NK-92 (cell line): ENCODE results near the gene ATG7.
"Not testable (repeated sequence)": the region's sequence is repeated elsewhere in the genome, so short reads cannot be mapped to it uniquely, and the experiment has no call there.

ENCODE experiments used
- DNase-seq: peaks from one replicate; lab custom pipeline; 2025; ENCODE audit not compliant: unreplicated experiment; lab: John Stamatoyannopoulos, UW

The ATG7 gene

DNA sequence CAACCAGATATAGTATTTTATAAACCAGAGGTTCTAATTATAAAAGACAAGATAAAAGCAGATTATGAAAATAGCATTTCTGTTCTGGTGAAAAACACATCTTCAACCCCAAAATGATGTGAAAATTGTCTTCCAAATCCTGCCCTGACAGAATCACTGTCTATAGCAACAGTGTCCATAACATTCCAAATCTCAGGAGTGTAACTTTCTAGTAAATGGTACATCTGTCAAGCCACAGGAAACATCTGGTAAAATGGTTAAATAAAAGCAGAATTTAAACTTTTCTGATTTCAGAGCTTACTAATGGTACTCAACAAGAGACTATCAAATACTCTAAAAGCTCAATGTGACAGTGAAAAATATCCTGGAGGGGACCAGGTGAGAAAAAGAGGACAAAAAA, 311.0 kb downstream of the ATG7 start:
- no peak for DNase-seq

DNA sequence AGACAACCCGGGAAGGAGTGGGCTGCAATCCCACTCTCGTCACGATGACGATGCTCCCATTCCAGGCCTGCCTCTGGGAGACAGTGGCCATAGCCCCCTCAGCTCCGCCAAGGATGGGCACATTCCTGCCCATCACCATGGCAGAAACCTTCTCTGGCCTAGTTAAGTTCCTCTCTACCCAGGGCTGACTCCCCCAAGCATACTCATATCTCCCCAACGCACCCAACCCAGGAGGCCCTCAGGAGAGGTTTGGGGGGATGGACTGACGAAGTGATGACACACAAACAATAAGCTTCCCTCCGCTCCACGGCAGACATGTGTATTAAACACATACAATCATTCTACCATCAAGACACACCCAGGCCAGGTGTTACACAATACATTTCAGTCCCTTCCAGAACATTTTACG, 311.4 kb downstream of the ATG7 start:
- DNase-seq, result no peak

DNA sequence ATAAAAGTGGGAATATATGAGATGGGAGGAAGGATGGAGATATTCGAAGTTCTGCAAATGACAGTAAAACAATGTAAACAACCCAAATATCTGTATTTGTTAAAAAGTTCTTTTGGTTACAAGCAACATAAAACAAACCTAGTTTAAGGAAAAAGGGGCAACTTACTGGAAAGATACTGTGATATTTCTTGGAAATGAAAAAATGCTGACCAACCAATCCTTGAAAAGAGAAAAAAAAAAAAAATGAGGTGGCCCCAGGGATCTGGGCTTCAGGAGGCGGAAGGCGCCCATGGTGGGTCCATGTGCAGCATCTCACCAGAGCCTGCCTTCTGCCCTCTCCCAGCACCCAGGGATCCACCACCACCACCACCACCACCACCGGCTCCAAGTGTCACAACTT, 312.4 kb downstream of the ATG7 start:
- no peak for DNase-seq

DNA sequence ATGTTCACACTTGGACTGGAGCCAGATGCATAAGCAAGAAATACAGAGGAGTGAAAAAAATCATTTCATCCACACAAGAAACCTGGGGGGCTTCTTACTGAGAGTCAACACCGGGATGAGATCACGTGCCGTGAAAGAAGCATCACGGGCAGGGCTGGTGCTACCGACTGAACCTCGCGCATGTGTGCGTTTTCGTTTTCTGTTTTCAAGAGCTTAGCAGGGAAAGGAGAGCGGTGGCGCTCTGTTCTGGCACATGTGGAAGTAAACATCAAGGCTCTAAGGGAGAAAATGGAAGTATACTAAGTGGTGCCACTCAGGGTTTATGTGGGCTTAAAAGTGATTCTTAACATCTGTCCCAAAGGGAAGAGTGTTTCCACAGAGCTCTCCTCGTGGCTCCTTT, 315.6 kb downstream of the ATG7 start:
- no peak for DNase-seq

DNA sequence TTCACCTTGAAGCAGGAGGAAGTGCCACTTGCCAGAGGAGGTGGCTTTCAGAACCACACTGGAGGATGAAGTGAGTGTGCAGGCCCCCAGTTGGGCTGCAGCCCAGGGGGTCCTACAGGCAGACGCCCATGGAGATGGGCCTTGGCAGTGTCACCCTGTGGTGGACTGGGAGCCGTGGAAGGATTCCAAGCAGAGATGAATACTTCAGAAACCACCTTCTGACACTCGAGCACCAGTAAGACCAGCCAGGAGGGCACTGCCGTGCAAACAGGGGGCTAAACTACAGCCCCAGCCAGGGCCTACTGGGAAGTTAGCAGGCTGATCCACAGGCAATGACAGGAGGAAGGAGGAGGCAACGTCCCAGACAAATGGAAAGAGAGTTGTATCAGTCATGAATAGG, 316.1 kb downstream of the ATG7 start:
- no peak for DNase-seq

DNA sequence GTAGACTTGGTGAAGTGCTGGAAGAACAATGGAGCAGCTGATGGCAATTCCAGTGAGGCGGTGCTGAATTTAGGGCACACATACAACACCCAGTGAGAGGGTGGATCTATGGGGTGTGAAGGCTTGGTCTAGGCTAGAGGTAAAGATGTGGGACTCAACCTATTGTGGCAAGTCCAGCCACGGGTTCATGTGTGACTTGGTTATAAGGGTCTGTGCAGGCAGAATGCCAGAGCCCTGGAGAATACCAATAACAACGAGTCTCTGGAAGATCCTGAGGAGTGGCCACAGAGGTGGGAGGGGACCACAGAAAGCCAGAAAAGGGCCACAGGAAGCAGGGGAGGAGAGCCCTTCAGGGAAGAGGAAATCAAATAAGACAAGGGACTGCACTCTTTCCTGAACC, 316.6 kb downstream of the ATG7 start:
- DNase-seq, result no peak

DNA sequence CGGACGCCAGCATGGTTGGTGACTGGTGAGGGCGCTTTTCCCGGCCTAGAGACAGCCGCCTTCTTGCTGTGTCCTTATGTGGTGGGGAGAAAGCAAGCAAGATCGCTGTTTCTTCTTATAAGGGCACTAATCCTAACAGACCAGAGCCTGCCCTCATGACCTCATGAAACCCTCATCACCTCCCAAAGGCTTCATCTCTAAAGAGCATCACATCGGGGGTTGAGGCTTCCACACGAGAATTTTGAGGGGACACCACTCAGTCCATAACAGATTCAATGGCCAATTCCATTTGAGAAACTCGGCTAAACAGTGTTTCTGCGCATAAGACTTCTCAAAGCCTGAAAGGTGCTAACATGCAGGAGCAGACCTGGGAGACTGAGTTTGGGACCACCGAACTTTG, 317.5 kb downstream of the ATG7 start:
- no peak for DNase-seq

DNA sequence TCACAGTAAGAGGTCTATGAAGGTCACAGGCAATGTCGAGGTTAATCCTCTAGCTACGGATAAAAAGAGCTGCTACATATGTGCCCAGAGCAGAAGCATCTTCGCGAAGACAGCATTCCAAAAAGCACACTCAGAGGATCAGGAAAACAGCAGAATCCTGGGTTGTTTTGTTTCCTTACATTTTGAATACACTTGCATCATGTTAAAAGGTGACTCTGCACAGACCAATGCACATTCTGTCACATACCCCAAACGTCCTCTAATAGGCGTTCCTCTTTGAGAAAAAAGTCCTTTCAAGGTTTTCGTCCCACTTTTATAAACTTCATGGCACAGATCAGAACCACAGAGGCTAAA, 318.8 kb downstream of the ATG7 start:
- no peak for DNase-seq

DNA sequence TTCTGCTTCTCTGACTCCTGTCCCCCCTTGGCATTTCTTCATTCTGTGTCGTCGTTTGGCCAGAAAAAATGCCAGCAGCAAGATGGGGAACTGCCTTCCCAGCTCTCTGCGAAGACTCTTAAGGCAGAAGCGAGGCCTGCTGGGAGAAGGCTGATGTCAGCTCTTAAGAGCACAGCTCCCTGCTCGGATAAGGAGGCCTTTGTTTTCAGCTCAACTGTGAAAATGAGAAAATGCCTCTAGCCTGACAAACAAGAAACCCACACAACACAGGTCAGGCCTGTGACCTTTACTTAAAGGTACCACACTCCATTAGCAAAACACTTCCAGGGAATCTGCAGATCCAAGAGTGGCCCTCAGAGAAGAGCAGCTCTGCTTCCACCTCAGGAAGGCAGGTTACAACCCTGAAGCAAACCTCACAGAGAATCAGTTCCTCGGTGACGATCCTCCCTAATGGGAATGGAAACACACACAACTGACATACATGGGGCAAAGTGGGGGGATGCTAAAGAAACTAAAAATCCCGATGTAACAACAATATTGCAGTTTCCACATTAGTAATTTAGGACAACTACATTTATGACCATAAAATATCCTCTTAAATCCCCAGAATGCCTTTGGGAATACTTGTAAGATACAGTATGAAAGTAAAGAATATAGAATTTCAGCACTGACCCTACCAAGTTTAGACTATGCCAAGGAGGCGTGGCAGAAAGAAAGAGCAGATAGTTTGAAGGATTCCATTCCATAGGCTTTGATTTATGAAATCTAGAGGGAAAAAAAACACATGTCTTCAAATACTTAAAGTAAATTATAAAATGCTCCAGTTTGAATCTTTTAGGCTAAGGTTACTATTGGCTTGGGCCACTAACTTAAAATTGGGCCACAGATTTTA, 319.4 kb downstream of the ATG7 start:
- DNase-seq, result no peak

DNA sequence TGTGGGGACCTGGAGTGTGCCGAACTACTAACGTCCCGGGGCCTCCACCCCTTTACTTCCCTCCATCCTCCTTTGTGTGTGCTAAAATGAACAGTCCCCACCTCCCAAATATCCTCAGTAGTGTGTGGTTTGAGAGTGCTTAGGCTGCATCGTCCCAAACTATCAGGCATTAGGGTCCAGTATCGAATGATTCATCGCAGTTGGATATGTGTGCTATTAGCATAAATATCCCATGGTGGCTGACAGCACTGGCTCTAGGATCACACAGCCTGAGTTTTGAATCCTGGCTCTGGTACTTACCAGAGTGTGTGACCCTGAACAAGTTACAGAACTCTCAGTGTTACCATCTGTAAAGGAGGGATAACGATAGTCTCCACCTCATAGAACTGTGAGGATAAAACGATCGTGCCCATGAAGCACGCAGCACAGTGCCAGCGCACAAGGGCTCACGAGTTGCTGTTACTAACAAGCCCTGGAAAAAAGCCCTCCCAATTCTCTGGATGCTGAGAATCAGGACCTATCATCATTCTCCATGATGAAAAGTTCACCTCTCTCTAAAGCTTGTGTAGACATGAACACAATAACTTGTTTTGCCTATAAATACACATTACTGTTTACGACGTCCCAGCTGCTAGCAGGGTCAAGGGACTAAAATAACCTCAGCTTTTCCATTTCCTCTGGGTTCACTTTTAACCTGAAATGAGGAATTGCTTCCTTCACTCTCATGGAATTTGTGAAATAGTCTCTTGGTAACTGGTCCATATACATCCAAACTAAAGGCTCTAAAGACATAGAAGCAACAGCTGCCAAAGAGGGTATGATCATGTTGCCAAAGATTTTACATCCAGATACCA, 320.5 kb downstream of the ATG7 start:
- DNase-seq, result no peak

DNA sequence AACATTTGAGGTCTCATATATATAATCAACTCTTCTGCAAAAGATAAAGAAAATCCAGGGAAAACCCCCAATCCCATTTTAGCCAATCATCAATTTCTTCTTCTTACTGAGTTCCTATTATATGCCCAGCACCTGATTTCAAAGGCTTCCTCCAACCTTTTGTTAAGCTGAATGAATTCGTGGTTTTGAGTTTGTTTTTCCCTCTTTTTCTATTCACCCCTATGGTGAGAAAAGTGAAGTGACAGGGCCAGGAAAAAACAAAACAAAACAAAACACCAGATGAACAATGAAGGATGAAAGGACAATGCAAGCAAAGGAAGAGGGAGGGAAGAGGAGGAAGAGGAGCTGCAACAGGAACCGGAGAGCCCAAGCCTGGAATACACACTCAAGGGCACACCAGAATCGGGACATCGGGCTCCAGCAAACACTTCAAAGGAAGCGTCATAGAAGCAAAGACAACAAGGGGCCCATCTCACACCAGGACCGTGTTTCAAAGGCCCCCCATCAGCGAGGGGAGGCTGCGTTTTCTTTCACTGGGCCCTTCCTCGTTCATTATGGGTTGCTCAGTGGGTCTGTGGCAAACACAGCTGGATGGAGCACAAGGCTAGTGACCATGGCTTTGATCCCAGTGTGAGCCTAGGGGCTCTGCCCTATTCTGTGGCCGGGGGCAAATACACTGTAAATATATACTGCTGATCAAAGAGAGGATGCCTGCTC, 321.3 kb downstream of the ATG7 start:
- DNase-seq, result no peak

DNA sequence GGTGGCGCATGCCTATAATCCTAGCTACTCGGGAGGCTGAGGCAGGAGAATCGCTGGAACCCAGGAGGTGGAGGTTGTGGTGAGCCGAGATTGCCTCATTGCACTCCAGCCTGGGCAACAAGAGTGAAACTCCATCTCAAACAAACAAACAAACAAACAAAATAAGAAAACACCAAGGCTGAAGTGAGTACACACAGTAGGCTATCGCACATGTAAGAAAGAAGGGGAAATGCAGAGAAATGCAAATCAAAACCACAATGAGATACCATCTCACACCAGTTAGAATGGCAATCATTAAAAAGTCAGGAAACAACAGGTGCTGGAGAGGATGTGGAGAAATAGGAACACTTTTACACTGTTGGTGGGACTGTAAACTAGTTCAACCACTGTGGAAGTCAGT, 322.8 kb downstream of the ATG7 start:
- DNase-seq, result not testable (repeated sequence)

DNA sequence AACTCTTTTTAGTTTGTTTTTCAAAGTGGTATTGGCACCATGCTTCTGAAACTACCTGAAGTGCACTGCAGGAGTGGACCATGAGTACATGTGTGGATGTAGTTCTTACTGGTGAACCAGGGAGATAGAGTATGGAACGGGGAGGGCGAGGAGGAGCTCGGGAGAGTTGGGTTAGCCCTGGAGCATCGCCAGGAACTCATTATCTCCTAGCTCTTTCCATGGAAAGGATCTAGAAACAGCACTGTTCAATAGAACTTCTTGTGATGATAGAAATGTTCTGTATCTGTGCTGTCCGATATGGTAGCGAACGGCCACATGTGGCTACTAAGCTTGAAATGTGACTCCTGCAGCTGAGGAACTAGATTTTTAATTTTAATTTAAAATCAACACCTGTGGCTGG, 324.2 kb downstream of the ATG7 start:
- DNase-seq, result no peak

DNA sequence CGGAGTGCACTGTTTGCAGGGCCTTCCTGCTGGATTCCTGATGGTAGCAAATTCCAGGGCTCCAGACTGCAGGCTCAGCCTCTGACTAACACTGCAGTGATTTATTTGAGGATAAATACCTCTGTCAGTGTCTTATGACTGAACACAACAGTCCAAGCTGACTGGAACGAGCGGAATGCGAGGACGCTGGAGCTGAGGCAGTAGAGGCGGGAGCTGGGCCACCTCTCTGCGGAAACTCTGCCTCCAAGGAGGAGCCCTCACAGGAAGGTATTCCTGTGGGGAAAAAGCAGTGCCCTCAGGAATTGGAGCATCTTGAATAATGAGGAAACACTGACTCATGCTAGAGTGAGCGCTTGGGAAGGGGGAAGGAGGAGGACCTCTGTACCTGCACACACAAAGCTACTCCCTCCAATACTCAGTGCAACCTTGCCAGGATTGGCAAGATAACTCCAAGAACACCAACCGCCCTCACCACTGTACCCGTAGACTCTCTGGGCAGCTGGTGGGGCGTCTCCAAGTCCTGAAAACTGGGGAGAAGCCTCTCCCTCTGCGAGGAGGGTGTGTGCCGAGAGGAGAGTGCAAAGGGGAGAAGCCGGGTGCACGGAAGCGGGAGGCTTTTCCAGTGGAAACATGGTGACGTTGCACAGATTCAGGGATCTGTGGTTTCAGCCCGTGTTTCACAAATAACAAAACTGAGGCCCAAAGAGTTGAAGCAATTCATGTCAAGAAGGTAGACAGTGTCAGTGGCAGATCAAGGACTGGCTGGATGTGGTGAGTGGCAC, 328.5 kb downstream of the ATG7 start:
- DNase-seq, result no peak

DNA sequence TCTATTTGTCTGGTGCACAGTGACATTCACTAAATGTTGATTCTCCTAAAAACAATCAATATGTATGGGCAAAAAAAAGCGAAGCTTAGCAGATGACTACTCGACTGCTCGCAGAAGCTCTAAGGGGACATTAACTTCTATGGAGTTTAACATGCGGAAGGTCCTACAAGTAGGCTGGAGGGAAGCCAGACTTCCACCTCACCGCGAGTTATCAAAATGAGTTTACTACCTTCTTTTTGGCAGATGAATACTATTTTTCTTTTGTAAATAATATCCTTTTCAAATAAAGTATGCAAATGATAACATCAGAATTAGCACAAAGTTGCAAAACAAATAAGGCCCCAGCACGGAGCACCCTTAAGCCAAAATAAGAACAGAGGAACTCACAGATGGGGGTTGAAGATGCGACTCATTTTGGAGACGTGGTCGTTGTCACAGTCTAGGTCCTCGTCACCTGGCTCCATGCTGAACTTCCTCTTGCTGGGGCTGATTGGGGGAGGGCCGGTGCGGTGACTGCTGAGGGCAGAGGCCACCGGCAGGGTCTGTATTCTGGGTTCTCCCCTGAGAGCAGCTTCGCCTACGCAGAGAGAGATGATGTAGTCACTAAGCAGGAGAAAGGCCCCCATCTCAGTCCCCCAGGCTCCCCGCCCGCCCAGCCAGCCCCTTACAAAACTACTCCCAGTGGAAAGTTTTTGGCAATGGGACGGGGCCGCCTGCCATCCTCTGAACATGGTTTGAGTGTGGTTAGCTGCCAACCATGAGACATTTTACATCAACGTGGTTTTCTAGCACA, 329.4 kb downstream of the ATG7 start:
- no peak for DNase-seq

DNA sequence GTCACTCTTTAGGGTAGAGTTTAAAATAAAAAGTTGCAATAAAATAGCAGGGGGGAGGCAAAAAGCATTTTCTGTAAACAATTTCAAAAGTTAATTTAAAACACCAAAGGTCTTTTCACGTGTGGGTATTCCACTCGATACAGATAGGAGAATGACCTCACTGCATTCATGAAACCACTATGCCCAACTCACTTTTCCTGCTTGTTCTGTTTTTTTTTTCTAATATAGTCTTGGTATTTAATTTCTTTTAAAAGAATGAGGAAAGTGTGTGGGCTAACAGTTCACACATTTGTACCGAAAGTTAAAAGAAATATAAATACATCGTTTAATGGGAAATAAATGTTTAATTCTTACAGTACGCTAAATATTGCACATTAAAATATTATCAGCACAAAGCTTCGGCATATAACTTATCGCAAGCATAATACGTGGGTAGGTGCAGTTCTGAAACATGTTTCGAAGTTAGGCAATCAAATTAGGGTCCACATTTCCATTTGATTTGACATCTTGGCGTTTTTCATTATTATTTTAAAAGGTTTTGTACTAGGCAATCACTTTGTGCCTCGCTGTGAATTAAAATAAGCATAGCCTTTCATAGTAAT, 330.1 kb downstream of the ATG7 start:
- DNase-seq, result no peak

DNA sequence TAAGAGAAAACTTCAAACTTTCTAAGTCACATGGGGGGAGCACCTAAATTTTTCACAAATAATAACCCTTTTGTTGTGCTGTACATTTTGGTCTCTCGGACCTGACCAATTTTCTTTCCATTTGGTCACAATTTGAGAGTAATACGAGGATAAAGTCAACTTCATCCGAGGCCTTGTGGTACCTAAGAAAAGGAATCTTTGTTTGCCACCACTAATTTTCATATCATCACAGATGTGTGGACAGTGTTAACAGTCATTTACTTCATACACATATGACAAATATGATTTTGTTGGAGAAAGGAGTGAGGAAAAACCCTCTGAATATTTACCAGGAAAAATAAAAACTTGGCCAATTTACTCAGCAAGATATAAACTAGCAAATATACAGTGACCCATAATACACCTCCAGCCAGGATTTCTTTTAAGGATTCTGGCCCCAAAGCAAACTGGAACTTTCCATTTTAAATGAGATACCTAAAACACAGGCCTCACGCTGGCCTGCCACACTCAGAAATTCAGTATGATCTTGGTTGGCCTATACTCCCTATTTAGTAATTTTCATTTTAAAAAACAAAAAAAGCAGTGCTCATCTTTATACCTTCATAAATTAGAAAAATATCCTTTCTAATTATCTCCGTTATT, 330.8 kb downstream of the ATG7 start:
- no peak for DNase-seq

DNA sequence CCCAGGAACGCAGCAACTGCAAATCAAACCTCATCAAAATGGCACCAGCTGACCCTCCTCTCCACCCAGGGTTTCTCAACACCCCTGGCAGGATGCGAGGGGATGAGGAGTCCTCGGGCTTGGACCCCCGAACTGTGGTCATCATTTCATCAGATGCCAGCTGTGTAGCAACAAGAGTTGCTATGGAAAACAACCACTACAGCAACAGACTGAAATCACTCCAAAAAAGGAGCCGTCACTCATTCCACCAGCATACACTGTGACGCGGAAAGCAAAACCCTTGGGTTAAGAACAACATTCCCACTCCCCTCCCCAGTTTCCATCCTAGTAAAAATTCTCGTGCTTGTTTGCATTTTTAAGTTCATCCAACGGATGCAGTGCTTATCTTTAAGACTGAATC, 331.4 kb downstream of the ATG7 start:
- no peak for DNase-seq
